ENCODE results near the gene SLC8A2.
A peak's percentile ranks its signal among the peaks of the same experiment; 100 is the strongest.
"Not testable (repeated sequence)": the region's sequence is repeated elsewhere in the genome, so short reads cannot be mapped to it uniquely, and the experiment has no call there.

SLC8A2 gene

DNA sequence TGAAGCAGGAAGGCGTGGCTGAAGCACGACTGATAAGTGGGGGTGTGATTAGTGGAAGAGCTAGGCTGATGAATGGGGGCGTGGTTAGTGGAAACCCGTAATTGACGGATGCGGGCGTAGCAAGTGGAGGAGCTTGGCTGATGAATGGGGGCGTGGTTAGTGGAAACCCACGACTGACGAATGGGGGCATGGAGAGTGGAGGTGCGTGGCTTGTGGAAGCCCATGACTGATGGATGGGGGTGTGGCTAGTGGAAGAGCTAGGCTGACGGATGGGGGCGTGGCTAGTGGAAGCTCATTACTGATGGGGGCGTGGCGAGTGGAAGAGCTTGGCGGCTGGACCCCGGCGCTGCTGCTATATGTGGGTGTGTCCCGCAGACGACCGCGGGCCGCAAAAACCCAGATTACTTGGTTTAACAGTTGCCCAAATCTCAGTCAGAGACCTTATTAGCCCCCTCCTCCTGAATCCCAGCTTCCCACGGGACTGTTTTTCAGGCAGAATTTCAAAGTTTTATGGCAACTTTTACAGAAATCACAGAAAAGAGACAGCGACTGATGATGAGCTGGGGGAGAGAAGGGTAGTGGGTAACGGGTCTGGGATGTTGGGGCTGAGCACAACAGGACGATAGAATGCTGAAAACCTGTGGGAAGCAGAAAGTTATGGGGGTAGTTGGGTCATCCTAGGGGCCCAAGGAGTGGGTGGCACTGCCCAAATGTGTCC lies 43.4 kb downstream of the SLC8A2 start:
- DNase-seq, result peak; percentile 99 to 100

DNA sequence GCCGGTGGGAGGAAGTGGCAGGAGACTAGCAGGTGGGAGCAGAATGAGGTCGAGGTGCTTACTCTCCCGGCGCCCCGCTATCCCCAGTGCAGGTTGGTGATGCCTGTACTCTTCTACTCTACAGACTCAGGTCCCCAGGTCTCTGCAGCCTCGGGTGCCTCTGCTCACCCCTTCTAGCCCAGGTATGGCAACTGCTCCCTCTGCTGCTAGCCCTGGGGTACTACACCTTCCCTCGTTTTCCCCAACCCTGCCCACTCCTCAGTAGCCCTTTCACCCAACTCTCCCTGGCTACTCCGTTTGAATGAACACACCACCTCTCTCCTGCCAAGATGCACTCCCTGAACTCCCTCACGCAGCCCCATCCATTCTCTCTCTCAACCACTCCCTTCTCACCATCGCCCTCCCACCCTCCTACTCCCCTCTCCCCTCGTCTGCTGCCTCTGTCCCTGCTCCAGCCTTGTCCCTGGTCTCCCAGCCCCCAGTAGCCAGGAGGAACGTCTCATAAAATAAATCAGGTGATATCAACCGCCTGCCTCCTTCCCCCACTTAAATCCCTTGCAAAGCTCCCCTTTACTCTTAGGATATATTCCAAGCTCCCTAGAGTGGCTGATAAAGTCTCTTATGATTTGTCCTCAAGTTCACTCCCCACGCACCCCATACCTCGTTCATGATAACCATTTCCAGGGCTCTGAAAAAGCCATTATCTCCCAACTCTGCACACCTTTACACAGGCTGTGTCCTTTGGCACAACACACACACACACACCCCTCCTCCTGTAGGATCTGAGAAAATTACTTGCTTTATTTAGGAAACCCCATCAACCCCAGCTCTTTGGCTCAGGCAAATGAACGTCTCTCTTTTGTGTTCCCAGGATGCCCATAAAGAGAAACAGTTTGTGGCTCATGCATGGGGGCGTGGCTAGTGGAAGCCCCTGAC lies 44.2 kb downstream of the SLC8A2 start:
- peak; percentile 65 to 82 for DNase-seq

DNA sequence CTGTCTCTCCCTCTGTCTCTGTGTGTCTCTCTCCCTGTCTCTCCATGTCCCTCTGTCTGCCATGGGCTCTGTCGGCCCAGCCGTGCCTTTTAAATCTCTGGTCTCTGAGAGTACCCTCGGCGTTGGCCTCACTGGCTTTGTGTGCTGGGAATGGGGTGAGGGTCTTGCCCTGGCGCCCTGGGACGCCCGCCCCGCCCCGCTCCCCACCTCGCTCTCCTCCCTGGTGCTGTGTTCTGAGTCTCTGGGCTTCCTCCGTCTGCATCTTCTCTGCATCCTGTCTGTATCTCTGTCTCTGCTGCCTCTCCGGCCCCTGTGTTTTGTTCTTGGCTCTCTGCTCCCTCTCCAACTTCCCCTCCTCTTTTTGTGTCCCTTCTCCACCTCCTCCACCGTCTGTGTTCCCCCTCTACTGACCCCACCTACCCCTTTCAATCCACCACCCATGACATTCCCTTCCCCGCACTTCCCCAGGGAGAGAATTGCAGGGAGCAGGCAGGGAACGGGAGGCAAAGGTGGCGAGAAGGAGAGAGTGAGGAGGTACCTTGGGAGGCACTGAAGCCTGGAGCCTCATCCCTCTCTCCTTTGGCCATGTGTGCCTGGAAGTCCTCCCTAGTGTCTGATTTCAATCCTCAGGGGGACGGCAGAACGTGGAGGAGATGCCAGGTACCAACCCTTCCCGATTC lies 48.4 kb downstream of the SLC8A2 start:
- DNase-seq, result no peak

DNA sequence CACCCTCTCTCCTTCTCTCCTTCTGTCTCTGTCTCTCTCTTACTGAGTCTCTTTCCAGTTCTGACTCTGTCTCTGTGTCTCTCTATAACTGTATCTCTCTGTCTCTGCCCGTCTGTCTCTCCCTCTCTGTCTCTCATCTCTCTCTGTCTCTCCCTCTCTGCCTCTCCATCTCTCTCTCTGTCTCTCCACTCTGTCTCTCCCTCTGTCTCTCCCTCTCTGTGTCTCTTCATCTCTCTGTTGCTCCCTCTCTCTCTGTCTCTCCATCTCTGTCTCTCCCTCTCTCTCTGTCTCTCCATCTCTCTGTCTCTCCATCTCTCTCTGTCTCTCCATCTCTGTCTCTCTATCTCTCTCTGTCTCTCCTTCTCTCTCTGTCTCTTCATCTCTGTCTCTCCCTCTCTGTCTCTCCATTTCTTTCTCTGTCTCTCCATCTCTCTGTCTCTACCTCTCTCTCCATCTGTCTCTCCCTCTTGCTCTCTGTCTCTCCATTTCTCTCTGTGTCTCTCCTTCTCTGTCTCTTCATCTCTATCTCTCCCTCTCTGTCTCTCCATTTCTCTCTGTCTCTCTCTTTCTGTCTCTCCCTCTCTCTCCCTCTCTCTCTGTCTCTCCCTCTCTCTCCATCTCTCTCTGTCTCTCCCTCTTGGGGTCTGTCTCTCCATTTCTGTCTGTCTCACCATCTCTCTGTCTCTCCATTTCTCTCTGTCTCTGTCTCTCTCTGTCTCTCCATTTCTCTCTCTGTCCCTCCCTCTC lies 49.1 kb downstream of the SLC8A2 start:
- DNase-seq, result no peak

DNA sequence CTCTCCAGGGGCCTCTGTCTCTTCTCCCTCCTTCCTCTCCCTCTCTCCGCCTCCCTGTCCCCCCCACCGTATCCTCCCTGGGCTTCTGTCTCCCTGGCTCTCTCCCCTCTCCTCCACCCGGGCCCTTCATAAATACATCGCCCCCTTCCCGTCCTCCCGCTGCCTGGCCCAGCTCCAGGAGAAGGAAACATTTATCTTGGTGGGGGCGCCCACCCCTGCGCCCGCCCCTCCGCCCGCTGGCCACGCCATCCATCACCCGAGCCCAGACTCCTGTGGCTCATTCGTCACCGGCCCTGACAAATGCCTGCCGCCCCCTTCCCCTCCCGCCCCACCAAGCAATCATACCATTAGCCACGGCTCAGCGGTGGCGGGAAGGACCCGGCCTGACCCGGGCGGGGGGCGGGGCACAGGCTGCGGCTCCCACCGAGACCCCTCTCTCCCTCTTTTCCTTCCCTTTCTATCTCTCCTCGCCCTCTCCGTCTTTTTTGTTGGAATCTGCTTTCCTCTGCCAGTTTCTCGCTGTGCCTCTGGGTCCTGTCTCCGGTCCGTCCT lies 49.8 kb downstream of the SLC8A2 start:
- peak in 1 of 2 experiments; percentile 44 for DNase-seq

DNA sequence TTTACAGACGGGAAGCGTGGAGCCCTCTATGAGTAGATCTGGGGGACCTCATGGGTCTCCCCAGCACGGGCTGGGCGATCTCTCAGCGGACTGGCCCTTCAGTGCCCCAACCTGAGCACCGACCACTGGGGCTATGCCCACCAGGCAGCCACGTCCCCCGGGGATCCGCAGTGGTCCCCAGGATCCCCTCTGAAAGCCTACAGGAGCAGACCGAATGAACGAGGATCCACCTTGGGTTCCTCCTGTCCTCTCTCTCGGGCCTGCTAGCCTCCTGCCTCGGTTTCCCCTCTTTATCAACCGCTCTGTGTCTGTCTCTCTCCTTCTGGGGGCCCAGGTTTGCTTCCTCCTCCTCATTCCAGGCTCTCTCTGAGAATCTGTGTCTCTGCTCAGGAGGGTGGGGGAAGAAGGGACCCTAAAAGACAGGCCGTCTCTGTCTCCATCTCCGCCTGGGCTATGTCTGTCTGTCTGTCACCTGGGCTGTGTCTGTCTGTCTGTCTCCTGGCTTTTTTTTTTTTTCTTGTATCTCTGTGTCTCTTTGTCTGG lies 50.4 kb downstream of the SLC8A2 start:
- no peak for DNase-seq

DNA sequence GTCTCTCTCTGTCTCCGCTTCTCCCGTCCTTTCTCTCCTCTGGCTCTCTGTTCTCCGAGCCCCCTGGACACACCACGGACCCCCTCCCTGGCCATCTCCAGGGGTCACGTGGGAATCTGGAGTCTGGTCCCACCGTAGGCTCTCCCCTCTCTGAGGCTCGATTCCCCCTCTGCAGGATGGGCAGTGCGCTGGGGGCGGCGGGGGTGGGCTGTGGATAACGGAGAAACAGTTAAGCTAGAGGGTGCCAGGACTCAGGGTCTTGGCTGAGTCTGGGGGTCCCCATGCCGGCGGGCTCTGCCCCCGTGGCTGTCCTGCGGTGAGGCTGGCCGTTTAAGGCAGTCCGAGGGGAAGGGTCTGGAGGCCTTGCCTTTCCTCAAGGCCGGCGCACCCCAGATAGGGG lies 51.9 kb downstream of the SLC8A2 start:
- DNase-seq, result no peak

DNA sequence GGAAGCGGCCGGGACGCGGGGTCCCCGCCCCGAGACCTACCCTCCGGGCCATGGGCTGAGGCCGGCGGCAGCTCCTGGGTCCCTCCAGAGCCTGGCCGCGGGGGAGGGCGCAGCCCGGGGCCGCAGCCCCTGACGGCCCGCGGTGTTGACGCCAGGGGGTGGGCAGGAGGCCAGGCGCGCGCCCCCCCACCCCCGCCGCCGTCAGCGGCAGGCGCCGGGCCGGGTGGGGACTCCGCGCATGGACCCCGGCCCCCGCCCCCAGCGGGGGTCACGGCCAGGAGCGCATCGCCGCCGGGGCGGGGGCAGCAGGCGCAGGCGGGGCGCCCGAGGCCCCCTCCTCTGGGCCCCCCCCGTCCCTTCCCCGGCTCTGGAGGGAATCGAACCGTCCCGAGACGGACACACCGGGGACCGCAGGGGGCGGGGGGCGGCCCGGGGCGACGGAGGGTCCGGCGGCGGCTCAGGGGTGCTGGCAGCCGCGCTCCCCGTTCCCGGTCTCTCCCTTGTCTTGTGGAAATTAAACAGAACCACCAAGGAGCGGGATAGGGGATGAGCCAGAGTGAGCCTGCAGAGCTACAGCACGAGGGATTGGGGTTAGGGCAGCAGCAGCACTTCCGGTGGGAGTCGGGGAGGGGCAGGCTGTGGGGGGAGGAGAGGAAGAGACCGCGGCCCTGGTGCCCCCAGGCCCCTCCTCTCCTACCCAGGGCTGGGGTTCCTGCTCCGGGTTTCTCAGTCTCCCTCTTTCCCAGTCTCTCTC lies 52.5 kb downstream of the SLC8A2 start, which contains the start of gene MEIS3:
Gene MEIS3 (minus strand): TSS at position 498 of the 754 bp plus-strand sequence. CDS start 446 bp downstream, at position 52.
- no peak for DNase-seq

DNA sequence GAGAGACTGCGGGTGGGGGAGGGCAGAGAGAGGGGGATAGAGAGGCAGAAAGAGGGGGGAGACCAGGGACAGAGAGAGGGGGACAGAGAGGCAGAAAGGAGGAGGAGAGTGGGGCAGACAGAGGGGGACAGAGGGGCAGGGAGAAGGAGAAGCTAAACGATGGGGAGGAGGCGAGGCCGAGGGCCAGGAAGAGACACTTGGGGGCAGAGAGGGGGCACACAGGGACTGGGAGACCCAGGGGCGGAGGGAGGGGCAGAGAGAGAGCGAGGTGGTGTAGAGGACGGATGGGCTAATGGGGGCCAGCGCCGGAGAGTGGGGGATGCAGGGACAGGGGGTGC lies 53.0 kb downstream of the SLC8A2 start:
- no peak for DNase-seq

DNA sequence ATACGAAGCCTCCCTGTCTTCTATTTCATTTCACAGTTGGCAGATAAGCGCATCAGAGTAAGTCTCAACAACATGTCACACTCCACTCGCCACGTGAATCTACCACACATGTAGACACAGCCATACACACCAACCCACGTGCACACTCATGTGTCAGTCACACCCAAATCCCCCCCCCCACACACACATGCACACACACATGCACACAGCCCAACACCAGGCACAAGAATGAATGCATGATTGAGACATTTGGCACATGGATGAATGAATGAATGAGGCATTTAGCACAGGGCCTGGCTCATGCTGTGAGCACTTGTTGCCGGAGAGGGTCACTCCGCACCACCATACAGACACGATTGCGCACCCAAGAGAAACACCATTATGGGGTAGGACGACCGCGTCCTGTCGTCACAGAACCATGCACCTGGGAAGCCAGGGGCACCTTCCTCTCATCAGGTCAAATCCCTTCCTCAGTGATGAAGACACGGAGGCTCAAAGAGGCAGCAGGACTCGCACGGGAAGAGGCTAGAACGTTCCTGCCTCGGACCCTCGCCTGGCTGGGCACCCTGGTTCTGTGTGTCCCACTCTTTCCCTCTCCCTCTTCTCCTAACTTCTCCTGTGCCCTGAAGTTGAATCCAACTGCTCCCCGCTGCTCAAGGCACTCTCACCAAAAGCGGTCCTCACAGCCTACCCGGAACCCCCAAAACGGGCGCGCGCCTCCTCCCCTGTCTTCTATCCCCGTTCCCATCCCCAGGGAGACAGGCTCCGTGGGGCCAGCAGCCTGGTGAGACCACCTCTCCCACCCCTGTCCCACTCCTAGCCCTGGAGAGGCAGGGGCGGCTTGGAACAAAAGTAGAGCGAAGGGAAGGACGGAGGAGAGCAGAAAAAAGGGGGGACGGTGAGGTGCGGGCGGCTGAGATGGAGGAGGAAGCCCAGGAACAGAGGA lies 53.7 kb downstream of the SLC8A2 start:
- DNase-seq, result no peak

DNA sequence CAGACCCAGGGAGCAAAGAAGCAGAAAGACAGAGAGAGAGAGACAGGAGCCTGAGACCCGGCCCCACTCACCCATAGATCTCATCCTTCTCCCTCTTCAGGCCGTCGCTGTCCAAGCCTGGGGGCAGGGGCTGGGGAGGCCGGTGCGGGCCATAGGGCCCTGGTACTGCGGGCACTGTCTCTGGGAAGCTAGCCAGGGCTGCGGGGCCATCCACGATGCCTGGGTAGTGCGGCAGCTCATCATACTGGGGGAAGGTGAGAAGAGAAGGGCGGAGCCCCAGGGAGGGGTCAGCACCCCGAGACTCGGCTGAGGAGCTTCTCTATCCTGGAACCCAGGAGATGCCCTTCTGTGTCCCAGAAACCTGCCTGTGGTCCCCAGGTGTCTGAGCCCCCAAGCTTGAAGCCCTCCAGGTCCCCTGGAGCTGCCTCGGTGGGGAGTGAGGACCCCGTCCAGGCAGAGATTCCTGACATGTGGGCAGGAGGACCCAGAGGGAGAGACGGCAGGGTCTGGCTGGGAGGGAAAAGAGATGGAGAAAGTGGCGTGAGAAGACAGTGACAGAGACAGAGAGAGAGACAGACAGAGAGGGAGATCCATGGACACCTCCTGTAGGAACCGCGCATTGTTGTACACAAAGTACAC lies 54.5 kb downstream of the SLC8A2 start:
- DNase-seq, result no peak

DNA sequence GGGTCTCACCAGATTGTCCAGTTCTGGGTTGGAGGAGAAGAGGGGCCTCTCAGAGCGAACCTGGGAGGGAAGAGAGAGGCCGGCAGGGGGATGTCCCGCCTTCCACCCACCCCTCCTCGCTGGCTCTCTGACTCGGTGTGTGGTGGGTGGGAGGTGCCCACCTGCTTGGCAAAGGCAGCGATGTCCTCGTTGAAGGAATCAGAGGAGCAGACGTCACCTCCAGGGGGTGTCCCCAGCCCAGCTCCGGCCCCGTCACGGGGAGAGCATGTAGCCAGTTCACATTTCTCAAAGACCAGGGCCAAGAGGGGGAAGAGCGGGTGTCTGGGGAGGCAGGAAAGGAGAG lies 55.1 kb downstream of the SLC8A2 start:
- DNase-seq, result no peak

DNA sequence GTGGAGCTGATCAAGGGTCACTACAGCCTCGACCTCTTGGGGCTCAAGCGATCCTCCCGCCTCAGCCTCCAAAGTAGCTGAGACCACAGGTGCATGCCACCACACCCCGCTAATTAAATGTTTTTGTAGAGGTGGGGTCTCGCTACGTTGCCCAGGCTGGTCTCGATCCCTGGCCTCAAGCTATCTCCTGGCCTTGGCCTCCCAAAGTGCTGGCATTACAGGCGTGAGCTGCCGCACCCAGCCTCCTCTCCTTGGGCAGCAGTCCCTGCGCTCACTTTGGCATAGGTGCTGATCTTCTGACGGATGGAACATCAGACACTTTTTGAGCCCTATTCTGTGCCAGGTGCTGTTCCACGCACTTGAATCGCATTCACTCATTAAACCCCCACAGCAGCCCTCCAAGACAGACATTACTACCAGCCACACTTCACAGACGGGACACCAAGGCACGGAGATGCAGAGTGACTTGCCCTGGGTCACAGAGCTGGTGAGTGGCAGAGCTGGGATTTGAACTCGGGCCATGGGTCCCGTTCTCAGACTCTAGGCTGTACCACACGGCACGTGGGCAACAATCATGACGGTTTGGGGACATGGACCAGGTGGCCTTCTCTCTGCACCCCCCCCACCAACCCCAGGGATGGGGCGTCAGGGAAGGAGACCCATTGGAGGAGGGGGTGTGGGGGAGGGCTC lies 55.6 kb downstream of the SLC8A2 start:
- DNase-seq, result no peak

DNA sequence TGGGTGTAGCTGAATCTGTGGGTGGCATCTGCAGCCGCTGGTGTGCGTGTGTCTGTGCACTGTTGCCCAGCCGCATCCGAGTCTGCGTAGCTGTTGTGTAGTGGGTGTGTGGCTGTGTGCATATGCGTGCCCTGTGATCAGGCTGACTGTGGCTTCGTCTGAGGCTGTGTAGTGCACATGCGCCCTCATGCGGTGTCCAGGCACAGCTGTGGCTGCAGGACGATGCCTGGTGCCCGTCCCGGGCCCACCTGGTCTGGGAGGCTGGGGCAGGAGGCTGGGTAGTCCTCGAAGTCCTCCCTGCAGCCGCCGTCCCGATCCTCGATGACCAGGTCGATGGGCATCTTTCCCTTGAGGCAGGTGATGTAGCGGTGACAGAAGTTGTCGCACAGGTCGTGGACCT lies 57.2 kb downstream of the SLC8A2 start:
- no peak for DNase-seq

DNA sequence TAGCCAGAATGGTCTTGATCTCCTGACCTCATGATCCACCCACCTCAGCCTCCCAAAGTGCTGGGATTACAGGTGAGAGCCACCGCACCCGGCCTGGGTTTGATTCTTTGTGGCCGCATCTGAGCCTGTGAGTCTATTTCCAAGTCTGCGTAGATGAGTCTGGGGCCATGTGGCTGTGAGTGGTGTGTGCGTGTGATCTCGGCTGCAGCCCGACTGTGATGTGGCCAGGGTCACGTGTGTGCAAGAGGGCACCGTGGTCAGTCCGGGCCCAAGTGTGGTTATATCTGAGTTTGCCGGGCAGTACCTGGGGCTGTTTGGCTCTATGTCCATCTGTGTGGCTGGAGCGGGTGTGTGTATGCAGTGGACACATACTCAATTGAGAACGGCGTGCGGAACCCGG lies 57.8 kb downstream of the SLC8A2 start:
- no peak for DNase-seq

DNA sequence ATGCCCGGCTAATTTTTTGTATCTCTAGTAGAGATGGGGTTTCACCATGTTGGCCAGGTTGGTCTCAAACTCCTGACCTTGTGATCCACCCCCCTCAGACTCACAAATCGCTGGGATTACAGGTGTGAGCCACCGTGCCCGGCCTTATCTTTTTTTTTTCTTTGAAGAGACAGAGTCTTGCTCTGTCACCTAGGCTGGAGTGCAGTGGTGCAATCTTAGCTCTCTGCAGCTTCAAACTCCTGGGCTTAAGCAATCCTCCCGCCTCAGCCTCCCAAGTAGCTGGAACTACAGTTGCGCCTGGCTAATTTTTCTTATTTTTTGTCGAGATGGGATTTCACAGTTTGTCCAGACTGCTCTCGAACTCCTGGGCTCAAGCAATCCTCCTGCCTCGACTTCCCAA lies 60.0 kb downstream of the SLC8A2 start:
- DNase-seq, result not testable (repeated sequence)

DNA sequence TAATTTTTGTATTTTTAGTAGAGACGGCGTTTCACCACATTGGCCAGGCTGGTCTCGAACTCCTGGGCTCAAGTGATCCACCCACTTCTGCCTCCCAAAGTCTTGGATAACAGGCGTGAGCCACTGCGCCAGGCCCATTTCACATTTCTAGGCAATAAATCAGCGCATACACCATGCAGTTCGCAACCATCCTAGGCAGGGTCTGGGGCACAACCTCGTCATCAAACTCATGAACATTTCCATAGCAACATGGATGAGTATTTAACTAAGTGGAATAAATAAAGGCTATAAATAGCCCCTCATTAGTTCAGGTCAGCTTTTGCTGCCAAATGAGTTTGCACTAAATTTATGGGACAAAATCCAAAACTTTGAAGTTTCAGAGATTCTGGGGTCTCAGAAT lies 60.6 kb downstream of the SLC8A2 start:
- DNase-seq, result peak in 1 of 2 experiments; percentile 17

DNA sequence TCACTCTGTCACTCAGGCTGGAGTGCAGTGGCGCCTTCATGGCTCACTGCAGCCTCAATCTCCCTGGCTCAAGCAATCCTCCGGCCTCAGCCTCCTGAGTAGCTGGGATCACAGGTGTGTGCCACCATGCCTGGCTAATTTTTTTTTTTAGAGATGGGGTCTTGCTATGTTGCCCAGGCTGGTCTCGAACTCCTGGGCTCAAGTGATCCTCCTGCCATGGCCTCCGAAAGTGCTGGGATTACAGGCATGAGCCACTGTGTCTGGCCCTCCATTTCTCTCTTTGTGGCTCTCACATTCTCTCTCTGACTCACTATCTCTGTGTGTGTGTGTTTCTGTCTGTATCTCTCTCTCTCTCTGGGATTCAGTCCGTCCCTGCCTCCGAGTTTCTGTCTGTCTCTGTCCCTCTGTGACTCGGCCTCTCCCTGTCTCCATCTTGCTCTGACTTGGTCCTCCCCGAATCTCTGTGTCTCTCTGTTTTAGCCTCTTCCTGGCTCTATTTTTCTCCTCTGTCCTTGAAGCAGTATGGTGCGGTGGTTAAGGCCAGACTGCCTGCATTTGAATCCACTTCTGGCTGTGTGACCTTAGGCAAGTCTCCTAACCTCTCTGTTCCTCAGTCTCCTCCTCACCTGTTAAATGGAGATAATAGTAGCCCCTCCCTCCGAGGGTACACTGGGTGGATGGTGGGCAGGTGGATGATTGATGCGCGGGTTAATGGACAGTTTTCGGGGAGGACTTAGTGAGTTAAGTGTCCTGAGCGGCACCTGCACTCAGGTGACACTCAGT lies 63.3 kb downstream of the SLC8A2 start:
- DNase-seq, result no peak
